ENCODE measurements around the gene SLC35E4.

DNA sequence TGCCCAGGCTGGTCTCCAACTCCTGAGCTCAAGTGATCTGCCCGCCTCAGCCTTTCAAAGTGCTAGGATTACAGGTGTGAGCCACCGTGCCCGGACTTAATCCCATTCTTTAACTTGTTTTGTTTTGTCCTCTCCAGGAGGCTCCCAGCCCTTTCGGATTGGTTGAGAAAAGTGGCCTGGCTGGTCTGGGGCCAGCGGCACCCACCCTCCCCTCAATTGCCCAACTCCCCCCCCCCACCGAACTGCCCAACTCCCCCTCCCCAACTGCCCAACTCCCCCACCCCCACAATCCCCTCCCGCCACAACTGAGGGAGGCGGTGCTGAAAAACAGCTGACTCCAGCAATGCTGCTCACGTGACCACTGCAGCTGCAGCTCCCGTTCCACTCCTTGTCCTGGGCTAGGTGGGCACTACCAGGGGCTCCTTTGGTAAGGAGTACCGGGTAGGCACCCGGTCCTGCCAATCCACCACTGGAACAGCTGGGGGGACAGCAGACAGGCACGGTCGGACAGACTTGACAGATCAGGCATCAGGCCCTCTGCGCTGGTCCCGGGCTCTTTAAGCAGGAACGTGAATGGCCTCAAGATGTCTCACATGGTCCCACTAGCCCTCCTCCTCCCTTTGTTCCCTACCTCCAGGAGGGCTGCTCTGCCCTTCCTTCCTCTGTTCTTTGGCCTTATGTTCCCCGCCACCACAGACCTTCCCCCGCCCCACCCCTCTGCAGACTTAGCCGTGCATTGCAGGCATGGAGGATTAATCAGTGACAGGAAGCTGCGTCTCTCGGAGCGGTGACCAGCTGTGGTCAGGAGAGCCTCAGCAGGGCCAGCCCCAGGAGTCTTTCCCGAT lies 28.9 kb upstream of the SLC35E4 start, which contains the start of gene TCN2:
- TF ChIP-seq TEAD4 (IDR thresholded peaks at IDR 0.05): peak; percentile 59
- no peak for TF ChIP-seq RAD21 (IDR thresholded peaks at IDR 0.05; ENCODE audit: low read depth)
- no peak for TF ChIP-seq REST (IDR thresholded peaks at IDR 0.05; ENCODE audit: low read depth)
